GM21360 (cell line): ENCODE measurements around the gene KRT17.
"Not testable (repeated sequence)": the region's sequence is repeated elsewhere in the genome, so short reads cannot be mapped to it uniquely, and the experiment has no call there.

Experiments used
- ATAC-seq: cut with Tn5 transposase; IDR thresholded peaks from one replicate; pipeline ENCODE4 v1.9.1; 2021; ENCODE audit warnings: mild to moderate bottlenecking, moderate library complexity; ENCODE audit not compliant: unreplicated experiment

Gene KRT17

DNA sequence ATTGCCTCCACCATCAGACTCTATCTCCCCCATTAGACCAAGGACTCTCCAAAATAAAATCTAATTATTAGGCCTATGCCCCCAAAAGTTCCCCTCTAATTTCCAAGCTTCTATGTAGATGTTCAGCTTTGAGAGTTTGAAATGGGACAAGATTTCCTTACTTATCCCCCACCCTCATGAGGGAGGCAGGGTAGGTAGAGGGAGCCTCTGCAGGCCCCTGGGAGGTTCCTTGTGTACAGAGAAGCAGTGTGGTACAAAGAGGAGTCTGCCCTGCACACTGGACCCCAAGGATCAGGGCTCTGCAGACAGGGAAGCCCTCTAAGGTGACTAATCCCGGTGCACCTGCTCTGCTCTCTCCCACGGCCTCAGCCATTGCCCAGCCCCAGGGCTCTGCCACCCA lies 2.5 kb downstream of the KRT17 start:
- ATAC-seq: no peak

DNA sequence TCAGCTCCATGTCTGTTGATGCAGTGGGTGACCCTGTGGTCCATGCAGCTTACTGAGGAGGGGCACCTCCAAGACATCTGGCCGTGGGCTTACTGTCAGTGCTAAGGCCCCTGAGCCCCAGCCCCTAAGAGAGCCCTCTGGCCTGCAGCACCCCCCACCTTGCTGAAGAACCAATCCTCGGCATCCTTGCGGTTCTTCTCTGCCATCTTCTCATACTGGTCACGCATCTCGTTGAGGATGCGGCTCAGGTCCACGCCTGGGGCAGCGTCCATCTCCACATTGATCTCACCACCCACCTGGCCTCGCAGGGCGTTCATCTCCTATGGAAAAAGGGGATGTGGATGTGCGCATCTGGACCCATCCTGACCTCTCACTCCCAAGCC lies 2.9 kb downstream of the KRT17 start:
- ATAC-seq: not testable (repeated sequence)

DNA sequence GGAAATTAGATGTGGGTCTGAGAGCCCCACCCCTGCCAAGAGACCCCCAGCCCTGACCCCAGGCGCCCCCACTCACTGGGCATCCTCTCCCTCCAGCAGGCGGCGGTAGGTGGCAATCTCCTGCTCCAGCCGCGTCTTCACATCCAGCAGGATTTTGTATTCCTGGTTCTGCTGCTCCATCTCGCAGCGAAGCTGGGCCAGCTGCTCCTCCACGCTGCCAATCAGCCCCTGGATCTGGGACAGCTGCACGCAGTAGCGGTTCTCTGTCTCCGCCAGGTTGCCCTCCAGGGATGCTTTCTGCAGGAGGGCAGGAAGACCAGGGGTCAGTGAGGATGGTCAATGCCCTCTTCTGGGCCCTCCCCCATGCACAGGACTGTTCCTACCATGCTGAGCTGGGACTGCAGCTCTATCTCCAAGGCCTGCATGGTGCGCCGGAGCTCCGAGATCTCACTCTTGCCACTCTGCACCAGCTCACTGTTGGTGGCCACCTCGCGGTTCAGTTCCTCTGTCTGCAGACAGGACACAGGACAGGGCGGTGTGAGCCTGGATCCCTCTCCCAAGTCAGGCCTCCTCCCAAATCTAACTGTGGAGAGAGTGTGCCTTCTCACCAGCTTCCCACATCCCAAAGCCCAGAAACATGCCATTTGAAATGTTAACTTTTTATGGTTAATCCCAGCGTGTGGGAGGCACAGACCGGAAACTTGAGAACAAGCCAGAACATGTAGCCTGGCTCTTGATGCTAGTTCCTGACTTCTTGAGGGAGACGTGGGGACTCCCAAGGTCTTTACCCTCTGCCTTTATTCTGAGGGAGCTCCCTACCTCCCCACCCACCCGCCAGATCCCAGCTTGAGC lies 3.6 kb downstream of the KRT17 start:
- ATAC-seq: no peak

DNA sequence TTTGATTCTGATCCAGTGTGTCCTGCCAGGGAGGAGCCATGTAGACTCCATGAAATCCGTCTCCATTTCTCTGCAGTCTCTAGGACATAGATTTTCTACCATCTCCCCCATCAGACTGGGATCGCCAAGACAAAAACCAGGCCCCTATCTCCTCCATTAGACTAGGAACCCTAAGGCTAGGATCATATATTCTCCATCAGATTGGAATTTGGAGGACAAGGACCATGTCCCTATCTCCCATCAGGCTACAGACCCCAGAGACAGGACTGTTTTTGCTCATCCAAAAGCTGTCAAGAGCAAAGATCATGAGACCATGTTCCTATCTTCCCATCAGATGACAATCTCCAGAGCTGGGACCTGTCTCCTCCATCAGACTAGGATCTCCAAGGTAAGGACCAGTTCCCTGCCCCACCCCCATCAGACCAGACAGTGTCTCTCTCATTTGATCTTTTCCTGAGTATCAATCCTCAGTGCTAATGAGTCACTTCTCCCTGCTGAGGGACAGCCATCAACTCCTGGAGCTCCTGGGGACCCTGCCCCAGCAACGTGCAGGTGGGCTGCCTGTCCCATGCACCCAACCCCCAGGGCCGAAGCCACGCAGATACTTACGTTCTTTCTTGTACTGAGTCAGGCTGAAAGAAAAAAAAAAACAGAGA lies 4.3 kb downstream of the KRT17 start:
- not testable (repeated sequence) for ATAC-seq

DNA sequence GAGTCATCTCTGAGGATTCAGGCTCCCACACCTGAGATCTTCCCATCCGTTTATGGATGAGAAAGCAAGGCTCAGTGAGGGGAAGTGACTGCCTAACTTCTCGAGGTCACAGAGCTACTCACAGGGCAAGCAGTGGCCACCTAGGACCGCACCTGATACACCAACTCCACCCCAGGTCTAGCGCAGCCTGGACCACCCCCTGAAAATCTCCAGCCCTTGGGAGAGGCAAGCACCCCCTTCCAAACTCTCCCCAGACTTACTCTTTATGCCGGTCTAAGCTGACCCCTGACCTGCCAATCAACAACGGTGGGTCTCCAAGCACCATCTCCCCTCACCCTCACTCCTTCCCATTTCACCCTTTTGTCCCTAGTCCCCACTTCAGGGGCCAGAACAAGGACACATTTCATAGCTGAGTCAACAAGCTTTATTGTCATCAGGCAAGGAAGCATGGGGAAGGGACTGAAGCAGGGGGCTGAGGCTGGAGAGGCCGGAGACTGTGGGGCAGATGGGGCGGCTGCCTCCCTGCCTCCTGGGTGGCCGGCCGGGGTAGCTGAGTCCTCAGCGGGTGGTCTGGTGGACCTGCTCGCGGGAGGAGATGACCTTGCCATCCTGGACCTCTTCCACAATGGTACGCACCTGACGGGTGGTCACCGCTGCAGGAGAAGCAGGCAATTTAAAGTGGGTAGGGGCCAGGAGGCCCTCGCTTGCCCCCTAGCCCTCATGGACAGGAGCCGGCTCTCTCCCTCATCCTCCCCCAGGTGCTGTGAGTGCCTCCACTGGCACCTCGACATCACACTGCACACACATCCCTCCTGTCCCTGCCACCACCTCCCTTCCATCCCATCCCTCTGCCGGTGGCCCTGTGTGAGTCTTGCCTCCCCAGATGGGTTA lies 5.1 kb downstream of the KRT17 start:
- no peak for ATAC-seq

DNA sequence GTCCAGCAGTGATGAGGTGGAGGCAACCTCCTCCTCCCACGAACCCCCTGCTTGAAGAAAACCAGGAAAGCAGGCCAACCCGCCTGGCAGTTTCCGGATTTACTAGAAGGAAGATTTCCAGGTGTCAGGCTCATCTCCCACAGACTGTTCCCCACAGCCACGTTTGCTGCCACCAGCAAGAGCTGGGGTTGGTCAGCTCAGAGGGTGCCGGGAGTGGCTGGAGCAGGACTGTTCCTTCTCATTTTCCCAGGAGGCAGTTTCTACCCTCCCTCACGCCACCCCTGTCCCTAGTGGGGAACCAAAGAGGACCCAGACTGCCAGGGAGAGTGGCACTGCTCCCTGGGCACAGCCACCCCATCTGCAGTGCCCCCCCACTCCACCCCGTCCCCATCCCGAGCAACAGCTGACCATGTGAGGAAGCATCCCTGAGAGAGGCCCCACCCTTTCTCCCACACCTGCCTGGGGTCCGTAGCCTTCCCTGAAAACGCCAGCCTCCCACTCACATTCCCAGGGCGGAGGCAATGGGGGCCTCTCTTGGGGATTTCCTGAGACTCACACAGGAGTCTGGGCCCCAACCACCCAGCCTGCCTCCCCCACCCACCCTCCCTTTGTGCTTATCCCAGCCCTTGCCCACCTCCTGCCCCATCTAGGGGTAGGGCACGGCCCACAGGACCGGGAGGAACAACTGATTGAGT lies 5.9 kb downstream of the KRT17 start:
- no peak for ATAC-seq

DNA sequence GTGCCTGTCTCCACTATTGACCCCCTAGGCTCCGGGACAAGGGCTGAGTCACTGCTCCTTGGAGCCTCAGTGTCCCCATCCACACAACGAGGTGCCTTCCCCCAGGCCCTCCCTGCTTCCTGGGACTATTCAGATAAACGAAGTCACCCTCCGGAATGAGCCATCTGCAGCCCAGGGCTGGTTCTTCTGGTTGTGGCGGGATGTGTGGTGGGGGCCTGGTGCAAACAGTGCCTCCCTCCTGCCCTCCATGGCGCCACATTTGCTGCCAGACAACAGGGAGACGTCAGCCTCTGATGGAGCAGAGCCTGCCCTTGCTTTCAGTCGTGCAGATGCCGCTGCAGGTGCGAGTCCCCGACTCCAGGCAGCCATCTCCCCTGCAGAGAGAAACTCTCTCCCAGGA lies 6.7 kb downstream of the KRT17 start:
- ATAC-seq: no peak

DNA sequence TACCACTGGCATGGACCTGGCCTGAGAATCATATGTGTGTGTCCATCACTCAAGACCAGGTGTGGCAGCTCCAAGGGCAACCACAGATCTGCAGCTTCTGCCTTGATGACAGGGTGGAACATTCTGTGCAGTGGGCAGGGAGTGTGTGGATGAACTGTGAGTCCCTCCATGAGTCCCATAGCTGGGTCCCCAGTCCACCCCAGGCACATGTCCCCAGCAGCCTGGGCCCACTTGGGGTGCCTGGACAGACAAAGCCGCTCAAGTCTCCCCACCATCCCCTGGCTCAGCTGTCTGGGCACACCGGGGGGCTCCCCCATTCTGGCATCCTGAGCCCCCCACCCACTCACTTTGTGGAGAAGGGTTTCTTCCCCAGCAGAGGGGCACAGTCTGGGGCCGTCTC lies 7.2 kb downstream of the KRT17 start:
- ATAC-seq: no peak

DNA sequence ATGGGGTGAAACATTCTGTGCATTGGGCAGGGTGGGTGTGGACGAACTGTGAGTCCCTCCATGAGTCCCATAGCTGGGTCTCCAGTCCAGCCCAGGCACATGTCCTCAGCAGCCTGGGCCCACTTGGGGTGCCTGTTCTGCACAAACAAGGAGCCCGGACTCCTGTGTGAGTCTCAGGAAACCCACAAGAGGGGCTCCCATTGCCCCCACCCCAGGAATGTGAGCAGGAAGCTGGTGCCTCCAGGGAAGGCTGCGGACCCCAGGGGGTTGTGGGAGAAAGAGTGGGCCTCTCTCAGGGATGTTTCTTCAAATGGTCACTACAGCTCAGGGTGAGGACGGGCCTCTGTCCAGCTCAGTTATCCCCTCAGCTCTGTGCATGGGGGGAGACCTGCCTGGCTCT lies 7.9 kb downstream of the KRT17 start:
- ATAC-seq: not testable (repeated sequence)

DNA sequence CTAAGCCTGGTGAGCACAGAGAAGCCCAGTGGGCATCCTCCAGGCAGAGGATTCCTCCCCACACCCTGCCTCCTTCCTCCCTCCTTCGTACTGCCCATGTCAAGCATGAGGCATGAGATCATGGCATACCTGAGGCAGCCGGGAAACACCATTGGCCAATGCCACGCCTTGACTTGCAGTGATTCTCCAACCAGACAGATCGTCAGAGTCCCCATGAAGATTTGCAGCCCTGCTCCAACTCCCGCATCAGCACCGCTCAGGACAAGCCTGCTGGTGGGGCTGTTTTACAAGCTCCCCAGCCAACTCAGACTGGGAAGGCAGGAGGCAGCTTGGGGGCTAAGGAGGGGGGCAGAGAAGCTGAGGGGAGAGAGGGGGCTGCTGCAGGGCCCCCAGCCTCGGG lies 8.9 kb downstream of the KRT17 start:
- no peak for ATAC-seq

DNA sequence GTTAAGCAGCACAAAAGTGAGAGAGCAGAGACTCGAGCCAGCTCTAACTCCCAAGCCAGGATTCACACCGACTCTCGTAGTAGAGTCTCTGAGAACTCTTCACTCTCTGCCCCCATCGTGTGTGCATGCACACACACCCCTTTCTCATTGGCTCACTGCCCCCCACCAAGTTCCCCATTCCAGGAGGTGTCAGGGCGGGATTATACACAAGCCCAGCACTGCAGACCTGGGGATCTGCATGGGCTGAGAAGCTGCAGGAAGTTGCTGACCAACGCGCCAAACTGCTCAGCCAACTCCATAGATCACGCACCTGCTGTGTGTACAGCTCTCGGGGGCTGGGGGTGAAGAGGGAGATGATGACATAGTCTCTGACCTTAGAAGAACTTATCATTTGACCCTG lies 9.6 kb downstream of the KRT17 start:
- ATAC-seq: not testable (repeated sequence)

DNA sequence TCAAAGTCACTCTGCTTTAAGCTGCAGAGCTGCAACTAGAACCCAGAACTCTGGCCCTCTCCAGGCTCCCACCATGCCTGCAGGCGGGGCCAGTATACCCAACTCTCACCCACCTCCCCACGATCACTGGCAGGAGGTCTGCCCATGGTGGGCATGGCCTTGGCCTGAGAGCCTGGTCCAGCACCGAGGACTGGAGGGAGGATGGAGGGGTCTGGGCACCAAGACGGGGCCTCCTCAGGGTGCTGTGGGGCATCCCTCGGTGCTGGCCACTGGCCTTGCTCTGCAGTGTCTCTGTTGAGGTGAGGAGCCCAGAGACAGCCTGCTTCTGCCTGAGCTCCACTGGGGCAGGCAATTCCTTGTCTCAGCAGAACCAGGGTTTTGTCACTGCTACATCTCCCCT lies 10.3 kb downstream of the KRT17 start:
- ATAC-seq: no peak

DNA sequence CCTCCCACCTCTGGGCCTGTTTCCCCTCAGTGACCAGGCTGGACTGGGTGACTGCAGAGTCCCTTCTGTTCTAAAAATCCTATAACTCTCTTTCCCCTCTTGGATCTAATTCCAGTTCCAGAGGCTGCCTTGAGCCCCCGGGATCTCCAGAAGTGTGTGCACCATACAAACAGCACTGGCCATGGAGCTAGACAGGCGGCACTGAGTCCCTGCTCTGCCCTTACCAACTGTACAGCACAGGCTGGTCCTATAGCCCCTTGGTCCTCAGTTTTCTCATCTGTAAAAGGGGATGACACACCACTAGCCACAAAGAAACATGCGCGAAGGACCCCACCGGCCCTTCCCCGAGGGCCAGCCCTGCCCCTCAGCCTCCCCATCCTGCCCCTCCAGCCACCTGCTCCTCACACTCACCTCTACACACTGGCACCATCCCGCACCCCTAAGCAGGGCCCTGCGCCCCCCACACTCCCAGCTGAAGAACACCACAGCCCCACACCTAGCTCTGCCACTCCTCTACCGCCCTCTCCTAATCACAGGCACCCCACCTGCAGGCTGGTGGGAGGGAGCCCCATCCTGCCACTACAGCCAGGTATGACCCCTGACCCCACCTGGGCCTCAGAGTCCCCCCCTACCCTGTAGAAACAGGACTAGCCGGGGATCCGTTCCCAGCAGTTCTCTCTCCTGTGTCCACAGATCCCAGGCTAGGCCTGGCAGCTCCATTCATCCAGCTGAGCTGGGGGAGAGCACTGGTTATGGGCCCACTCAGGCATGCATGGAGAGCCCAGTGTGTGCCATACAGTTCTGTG lies 10.9 kb downstream of the KRT17 start:
- ATAC-seq: no peak

DNA sequence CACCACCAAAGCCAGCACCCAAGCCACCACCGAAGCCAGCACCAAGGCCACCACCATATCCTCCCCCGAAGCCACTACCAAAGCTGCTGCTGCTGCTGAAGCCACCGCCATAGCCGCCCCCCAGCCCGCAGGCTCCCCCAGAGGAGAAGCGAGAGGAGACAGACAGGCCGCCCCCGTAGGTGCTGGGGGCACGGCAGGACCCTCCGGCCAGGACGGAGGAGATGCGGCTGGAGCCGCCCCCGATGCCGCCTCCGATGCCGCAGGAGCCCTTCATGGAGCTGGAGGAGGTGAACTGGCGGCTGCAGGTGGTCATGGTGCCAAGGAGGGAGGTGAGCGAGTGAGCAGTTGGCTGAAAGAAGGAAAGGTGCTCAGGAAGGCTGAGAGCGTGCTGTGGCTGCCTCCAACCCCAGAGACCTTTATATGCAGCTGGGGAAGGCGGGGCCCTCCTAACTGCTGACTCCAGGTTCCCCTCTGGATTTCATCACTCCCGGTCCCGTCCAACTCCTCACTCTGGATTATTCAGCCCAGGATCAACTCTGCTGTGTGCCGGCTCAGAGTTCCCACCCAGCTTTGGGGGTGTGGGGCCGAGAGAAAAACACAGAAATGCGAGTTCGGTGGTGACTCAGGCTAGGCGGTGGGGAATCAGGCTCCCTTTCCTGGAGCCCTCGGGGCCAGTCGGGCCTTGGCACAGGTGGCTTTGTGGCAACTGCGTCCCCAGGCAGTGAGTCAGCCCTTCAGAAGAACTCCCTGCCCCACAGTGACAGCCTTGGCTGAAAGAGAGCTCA lies 11.8 kb downstream of the KRT17 start, which contains the start of gene KRT16:
TSS of gene KRT16 (minus strand) at position 392 of the 785 bp plus-strand sequence. CDS start at position 313, 79 bp downstream.
- not testable (repeated sequence) for ATAC-seq

DNA sequence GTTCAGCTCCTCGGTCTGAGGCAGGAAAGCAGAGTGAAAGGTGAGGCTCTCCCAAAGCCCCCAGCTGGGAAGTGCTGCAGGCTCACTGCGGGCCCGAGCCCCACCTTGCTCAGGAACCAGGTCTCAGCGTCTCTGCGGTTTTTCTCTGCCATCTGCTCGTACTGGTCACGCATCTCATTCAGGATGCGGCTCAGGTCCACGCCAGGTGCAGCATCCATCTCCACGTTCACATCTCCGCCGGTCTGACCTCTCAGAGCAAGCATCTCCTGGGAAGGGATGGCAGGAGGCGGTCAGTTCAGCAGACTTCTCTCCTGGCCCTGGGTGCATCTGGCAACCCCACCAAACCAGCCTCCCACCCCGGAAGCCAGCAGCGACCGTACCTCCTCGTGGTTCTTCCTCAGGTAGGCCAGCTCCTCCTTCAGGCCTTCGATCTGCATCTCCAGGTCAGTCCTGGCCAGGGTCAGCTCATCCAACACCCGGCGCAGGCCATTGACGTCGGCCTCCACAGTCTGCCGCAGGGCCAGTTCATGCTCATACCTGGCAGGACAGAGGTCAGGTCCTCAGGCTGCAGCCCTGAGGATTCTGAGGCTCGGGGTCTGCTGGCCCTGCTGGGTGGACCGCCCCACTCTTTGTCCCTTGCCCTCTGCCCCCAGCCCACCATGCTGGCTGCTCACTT lies 13.3 kb downstream of the KRT17 start:
- ATAC-seq: no peak

DNA sequence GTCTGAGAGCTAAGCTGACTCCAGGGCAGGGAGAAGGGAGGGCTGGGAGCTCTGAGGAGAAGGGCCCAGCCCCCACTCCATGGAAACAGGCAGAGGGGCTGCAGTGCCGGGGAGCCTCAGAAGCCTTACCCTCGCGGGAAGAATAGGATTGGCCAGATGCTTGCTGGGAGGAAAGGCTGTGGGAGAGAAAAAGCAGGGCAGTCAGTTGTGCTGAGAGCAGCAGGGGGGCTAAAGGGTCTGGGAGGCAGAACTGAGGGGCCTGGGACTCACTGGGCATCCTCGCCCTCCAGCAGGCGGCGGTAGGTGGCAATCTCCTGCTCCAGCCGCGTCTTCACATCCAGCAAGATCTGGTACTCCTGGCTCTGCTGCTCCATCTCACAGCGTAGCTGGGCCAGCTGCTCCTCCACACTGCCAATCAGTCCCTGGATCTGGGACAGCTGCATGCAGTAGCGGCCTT lies 14.3 kb downstream of the KRT17 start:
- ATAC-seq: not testable (repeated sequence)

DNA sequence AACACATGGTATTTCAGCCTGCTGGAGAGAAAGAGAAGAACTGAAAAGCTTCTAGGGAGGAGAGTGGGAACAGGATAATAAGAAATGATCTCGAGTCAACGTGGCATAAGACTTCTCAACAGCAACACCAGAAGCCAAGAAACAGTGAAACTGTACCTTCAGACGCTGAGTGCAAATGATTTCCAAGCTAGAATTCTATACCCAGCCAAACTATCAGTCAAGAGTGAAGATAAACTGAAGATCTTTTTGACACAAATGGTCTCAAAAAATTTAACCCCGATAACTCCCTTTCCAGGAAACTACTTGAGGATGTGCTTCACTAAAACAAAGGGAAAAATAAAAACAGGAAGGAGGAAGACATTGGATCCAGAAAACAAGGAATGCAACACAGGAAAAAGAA lies 17.4 kb downstream of the KRT17 start:
- ATAC-seq: not testable (repeated sequence)

DNA sequence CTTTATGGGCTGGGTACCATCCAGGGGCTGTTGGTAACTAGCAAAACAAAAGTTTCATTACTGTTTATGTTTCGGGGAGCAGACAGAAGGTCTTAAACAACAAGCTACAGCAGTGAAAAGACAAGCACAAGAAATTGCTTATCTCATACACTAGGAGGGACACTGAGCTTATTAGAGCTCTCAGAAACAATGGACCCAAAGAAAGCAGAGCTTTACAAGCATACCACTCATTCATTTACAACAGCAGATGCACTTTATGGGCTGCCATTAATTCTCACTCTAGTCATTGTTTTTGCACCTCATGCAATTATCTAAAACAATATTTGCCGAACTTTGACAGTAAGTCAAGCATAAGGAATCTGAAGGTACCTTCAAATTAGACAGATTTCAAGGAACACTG lies 21.9 kb downstream of the KRT17 start:
- ATAC-seq: no peak
